ENCODE results near the gene MIX23. TPM values are rescaled to one million over a fixed set of nuclear protein-coding genes. Genes with fewer than 3 reads are reported as not detected.
A peak's percentile ranks its signal among the peaks of the same experiment; 100 is the strongest.

Gene MIX23
- total and polyA plus RNA-seq, 12 donors: 10.6 to 118 (median 36.9) TPM

DNA sequence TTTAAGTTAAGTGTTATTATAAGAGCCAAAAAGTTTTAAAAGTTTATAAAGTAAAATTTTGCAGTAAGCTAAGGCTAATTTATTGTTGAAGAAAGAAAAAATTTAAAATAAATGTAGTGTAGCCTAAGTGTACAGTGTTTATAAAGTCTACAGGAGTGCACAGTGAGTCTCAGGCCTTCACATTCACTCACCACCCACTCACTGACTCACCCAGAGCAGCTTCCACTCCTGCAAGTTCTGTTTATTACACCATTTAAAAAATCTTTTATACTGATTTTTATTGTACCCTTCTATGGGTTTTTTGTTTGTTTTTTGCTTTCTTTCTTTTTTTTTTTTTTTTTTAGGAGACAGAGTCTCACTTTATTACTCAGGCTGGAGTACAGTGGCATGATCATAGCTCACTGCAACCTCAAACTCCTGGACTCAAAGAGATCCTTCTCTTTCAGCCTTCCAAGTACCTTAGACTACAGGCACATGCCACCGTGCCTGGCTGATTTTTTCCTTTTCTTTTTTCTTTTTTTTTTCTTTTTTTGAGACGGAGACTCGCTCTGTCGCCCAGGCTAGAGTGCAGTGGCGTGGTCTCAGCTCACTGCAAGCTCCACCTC lies 32.1 kb downstream of the MIX23 start:
- WGBS, 4 donors: 81 to 83% (median 82%) methylated on average over 5 of the region's 5 CpGs
- Histone ChIP-seq H3K4me1 (replicated peaks in 1 of 2) (no peaks in the 10 kb centered on the region), H3K36me3 (replicated peaks in 1 of 2) (no peaks in the 10 kb centered on the region), H3K27me3 (no peaks in the 10 kb centered on the region), H3K27ac (no peak overlapping the region), H3K9me3 (replicated peaks in 1 of 3) (no peaks in the 10 kb centered on the region), H3K4me3 (no peak overlapping the region)
- no peak for TF ChIP-seq POLR2A (IDR thresholded peaks at IDR 0.05)
- intact Hi-C loops (cut with DNase I): no loop called here
- peak in 2 of 7 donors; percentile 25 to 35 for DNase-seq

DNA sequence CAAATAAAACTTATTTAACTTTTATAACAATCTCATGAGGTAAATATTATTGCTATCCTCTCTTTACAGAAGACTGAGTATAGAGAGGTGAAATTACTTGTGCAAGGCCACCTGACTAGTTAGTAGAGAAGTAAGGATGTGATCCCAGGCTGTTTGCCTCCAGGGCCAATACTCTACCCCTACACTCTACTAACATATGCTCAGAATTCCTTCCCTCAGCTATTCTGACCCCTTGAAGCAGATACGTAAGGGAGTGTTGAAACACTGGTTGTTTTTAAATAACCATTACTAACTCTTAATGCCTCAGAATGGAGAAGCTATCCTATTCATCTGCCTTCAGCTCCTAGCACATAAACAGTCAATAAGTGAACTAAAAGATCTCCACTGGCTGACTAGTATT lies 33.9 kb downstream of the MIX23 start:
- Histone ChIP-seq H3K36me3 (replicated peaks in 1 of 2) (no peaks in the 10 kb centered on the region), H3K27me3 (no peaks in the 10 kb centered on the region), H3K9me3 (replicated peaks in 1 of 3) (no peaks in the 10 kb centered on the region), H3K27ac (no peak overlapping the region), H3K4me3 (no peak overlapping the region), H3K4me1 (replicated peaks in 1 of 2) (no peaks in the 10 kb centered on the region)
- WGBS, 4 donors: 75 to 100% (median 89%) methylated on average over 1 of the region's 1 CpG
- no peak for DNase-seq
- no peak for TF ChIP-seq POLR2A (IDR thresholded peaks at IDR 0.05)
- TF ChIP-seq, protein P1, sequence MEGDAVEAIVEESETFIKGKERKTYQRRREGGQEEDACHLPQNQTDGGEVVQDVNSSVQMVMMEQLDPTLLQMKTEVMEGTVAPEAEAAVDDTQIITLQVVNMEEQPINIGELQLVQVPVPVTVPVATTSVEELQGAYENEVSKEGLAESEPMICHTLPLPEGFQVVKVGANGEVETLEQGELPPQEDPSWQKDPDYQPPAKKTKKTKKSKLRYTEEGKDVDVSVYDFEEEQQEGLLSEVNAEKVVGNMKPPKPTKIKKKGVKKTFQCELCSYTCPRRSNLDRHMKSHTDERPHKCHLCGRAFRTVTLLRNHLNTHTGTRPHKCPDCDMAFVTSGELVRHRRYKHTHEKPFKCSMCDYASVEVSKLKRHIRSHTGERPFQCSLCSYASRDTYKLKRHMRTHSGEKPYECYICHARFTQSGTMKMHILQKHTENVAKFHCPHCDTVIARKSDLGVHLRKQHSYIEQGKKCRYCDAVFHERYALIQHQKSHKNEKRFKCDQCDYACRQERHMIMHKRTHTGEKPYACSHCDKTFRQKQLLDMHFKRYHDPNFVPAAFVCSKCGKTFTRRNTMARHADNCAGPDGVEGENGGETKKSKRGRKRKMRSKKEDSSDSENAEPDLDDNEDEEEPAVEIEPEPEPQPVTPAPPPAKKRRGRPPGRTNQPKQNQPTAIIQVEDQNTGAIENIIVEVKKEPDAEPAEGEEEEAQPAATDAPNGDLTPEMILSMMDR (IDR thresholded peaks at IDR 0.05): no peak
- intact Hi-C loops (cut with DNase I): no loop called here

DNA sequence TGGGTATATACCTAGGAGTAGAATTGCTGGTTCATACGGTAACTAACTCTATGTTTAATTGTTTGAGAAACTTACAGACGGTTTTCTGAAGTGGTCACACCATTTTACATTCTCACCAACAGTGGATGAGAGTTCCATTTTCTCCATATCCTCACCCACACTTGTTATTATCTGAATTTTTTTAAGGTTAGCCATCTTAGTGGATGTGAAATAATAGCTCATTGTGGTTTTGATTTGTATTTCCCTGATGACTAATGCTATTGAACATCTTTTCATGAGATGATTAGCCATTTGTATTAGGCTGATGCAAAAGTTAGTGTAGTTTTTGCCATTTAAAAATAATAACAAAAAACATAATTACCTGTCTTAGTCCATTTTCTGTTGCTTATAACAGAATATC lies 39.4 kb downstream of the MIX23 start:
- 62 to 85% (median 73%) methylated on average over 2 of the region's 2 CpGs for WGBS, 4 donors
- Histone ChIP-seq H3K36me3 (replicated peaks in 1 of 2) (no peaks in the 10 kb centered on the region), H3K4me1 (replicated peaks in 1 of 2) (no peaks in the 10 kb centered on the region), H3K27ac (no peak overlapping the region), H3K4me3 (no peak overlapping the region), H3K9me3 (replicated peaks in 1 of 3) (no peaks in the 10 kb centered on the region), H3K27me3 (no peaks in the 10 kb centered on the region)
- intact Hi-C loops (cut with DNase I): no loop called here
- TF ChIP-seq, protein P1 (IDR thresholded peaks at IDR 0.05): no peak
- no peak for TF ChIP-seq POLR2A (IDR thresholded peaks at IDR 0.05)
- DNase-seq: no peak

DNA sequence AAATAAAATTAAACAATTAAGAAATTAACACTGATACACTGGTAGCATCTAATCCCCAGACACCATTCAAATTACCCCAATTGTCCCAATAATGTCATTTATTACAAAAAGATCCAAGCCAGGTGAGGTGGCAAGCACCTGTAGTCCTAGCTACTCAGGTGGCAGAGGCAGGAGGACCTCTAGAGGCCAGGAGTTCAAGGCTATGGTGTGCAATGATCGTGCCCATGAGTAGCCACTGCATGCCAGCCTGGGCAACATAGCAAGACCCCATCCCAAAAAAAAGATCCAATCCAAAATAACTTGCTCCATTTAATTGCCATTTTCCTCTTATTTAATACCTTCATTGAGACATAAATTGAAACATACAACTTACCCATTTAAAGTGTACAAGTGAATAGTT lies 40.2 kb downstream of the MIX23 start:
- intact Hi-C loops (cut with DNase I): no loop called here

More for the DNA sequence above, 40.2 kb downstream of the MIX23 start:
- Histone ChIP-seq H3K4me1 (replicated peaks in 1 of 2) (no peaks in the 10 kb centered on the region), H3K27me3 (no peaks in the 10 kb centered on the region), H3K4me3 (no peak overlapping the region), H3K9me3 (replicated peaks in 1 of 3) (no peaks in the 10 kb centered on the region), H3K36me3 (replicated peaks in 1 of 2) (no peaks in the 10 kb centered on the region), H3K27ac (no peak overlapping the region)
- 74 to 100% (median 83%) methylated on average over 1 of the region's 1 CpG for WGBS, 4 donors
- no peak for DNase-seq
- no peak for TF ChIP-seq POLR2A (IDR thresholded peaks at IDR 0.05)
- TF ChIP-seq, protein P1 (IDR thresholded peaks at IDR 0.05): no peak
